Natural killer cell (primary cell): ENCODE data around the gene AREG. TPM values are rescaled to one million over a fixed set of nuclear protein-coding genes. Genes with fewer than 3 reads are reported as not detected.

Source experiments
- ATAC-seq, 3 donors: fragments of 150-1000 bp in 2 of 3; fragments of 200-7000 bp in 1 of 3; cut with Tn5 transposase; 1 replicate in 1 of 3; 2 replicates in 2 of 3; pipeline ENCODE4 v1.10.0; 2021; ENCODE audit warnings: mild to moderate bottlenecking in 2 of 3, moderate library complexity in 2 of 3
- DNase-seq, 2 donors: peaks; one replicate each; pipeline versions ENCODE4 v3.0.0 to v3.0.0-alpha.2; 2013 to 2021; ENCODE audit warnings: mixed read lengths in 1 of 2
- H3K27ac ChIP-seq: one replicate; pipeline ENCODE4 v1.5.1; 2013; ENCODE audit warnings: mild to moderate bottlenecking, low read length
- H3K27me3 ChIP-seq: one replicate; pipeline ENCODE4 v1.6.1; 2013; ENCODE audit warnings: low read length; ENCODE audit not compliant: control insufficient read depth, insufficient read depth
- H3K36me3 ChIP-seq: one replicate; pipeline ENCODE4 v1.6.1; 2013; ENCODE audit warnings: low read length; ENCODE audit not compliant: control insufficient read depth, insufficient read depth
- H3K4me1 ChIP-seq: one replicate; pipeline ENCODE4 v1.6.1; 2013; ENCODE audit warnings: low read length; ENCODE audit not compliant: control insufficient read depth, insufficient read depth
- H3K4me3 ChIP-seq: one replicate; pipeline ENCODE4 v1.5.1; 2013; ENCODE audit warnings: low read length
- H3K9me3 ChIP-seq: one replicate; pipeline ENCODE4 v1.6.1; 2013; ENCODE audit warnings: low read length; ENCODE audit not compliant: control insufficient read depth, insufficient read depth
- H3K27ac Mint-ChIP-seq, 2 donors: one replicate each; pipeline ENCODE4 v1.8.0; 2022; ENCODE audit warnings: mild to moderate bottlenecking in 2 of 2, mixed read lengths in 2 of 2, moderate library complexity in 1 of 2
- H3K27me3 Mint-ChIP-seq, 2 donors: one replicate each; pipeline ENCODE4 v1.8.0; 2022; ENCODE audit warnings: low read depth in 2 of 2, mixed read lengths in 2 of 2
- H3K36me3 Mint-ChIP-seq: one replicate; pipeline ENCODE4 v1.8.0; 2022; ENCODE audit warnings: mixed read lengths
- H3K4me1 Mint-ChIP-seq, 2 donors: one replicate each; pipeline ENCODE4 v1.8.0; 2022; ENCODE audit warnings: mixed read lengths in 2 of 2
- H3K4me3 Mint-ChIP-seq: one replicate; pipeline ENCODE4 v1.8.0; 2022; ENCODE audit warnings: mild to moderate bottlenecking, moderate library complexity, mixed read lengths
- H3K9me3 Mint-ChIP-seq, 2 donors: one replicate each; pipeline ENCODE4 v1.8.0; 2022; ENCODE audit warnings: mixed read lengths in 2 of 2
- WGBS: methylation state at CpG from one replicate; pipeline ENCODE4 v1.1.7; 2013; ENCODE audit warnings: missing lambda C conversion rate; ENCODE audit not compliant: insufficient coverage; 5-methylcytosine and 5-hydroxymethylcytosine counted together
- intact Hi-C: fragments of 100-400 bp; cut with micrococcal nuclease; formaldehyde crosslinking; loops from one replicate; pipeline ENCODE4 v1.14.2; 2022
- total RNA-seq, 4 donors: library from RNA; stranded (reverse); fragments of 120-200 nt in 1 of 4; gene quantifications; one replicate each; pipeline versions ENCODE4 v1.2.3 to v1.2.4, GENCODE V29; 2013 to 2022
- TF ChIP-seq, protein P1 (sequence below): fragments of 200-600 bp; IDR thresholded peaks from one replicate; pipeline ENCODE4 v1.8.0; 2022; ENCODE audit warnings: antibody characterized with exemption

Gene AREG
- total RNA-seq, 3 donors from 2014 or later (not counting 1 experiment from before 2014, with no cell fraction given) = 11.3 to 47.2 (median 38.2) TPM

DNA sequence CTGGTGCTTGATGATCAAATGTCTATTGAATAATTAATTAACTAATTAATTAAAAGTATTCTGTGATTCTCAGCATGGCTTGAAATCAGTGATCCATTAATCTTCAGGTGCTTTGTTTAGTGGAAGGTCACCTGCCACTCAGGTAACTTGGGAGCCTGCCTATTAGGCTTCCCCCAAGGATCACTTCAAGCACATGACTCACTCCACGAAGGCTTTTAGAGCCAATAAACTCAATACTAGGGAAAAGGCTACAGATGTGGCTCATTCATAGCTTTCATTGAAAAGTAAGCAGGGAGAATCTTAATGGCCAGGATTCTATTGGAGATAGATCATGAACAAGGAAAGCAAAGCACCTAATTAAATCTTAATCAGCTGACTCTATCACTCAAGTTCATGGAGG lies 21.3 kb downstream of the AREG start:
- H3K27me3 ChIP-seq = no peaks in the 10 kb centered on the region
- no peak overlapping the region for H3K27ac ChIP-seq
- Mint-ChIP-seq H3K9me3 (peaks cover 0 to 2% of the 10 kb centered on the region in 2 donors), H3K4me1 (no peaks in the 10 kb centered on the region), H3K27ac (no peak overlapping the region), H3K36me3 (no peaks in the 10 kb centered on the region), H3K27me3 (peaks cover 2 to 8% of the 10 kb centered on the region in 2 donors), H3K4me3 (no peak overlapping the region)
- DNase-seq (no peak), ATAC-seq (no peak)
- TF ChIP-seq, protein P1, sequence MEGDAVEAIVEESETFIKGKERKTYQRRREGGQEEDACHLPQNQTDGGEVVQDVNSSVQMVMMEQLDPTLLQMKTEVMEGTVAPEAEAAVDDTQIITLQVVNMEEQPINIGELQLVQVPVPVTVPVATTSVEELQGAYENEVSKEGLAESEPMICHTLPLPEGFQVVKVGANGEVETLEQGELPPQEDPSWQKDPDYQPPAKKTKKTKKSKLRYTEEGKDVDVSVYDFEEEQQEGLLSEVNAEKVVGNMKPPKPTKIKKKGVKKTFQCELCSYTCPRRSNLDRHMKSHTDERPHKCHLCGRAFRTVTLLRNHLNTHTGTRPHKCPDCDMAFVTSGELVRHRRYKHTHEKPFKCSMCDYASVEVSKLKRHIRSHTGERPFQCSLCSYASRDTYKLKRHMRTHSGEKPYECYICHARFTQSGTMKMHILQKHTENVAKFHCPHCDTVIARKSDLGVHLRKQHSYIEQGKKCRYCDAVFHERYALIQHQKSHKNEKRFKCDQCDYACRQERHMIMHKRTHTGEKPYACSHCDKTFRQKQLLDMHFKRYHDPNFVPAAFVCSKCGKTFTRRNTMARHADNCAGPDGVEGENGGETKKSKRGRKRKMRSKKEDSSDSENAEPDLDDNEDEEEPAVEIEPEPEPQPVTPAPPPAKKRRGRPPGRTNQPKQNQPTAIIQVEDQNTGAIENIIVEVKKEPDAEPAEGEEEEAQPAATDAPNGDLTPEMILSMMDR = no peak
- no peaks in the 10 kb centered on the region for H3K4me1 ChIP-seq
- H3K4me3 ChIP-seq = no peak overlapping the region
- intact Hi-C loops = no loop called here
- H3K9me3 ChIP-seq = no peaks in the 10 kb centered on the region
- 100% methylated on average over 1 of the region's 1 CpG for WGBS
- H3K36me3 ChIP-seq = no peaks in the 10 kb centered on the region

DNA sequence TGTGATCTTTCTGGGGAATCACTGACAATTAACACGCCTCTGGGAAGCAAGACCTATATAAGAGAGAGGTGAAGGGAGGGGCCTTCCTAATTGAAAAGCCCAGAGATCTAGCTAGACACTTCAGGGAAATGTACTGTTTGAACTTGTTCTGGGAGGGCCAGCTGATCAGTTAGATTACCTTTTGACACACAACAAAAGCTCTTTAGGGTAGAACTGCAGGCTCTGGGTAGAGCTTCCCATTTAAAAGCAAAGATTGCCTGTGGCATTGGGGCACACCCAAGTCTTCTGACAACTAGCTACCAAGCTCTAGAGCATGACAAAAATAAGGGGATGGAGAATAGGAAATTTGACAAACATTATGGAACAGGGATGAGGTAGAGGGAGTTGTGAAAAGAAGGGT lies 26.3 kb downstream of the AREG start:
- 93% methylated on average over 1 of the region's 1 CpG for WGBS
- H3K4me3 Mint-ChIP-seq = no peak overlapping the region
- intact Hi-C loops = no loop called here
- TF ChIP-seq, protein P1 = no peak
- Histone ChIP-seq H3K4me3 (no peak overlapping the region), H3K9me3 (no peaks in the 10 kb centered on the region), H3K27ac (no peak overlapping the region), H3K36me3 (no peaks in the 10 kb centered on the region), H3K4me1 (no peaks in the 10 kb centered on the region), H3K27me3 (no peaks in the 10 kb centered on the region)
- no peaks in the 10 kb centered on the region for H3K9me3 Mint-ChIP-seq
- H3K4me1 Mint-ChIP-seq = no peaks in the 10 kb centered on the region
- no peak for ATAC-seq
- no peak overlapping the region for H3K27ac Mint-ChIP-seq
- DNase-seq = no peak
- H3K27me3 Mint-ChIP-seq = peaks cover 14 to 33% of the 10 kb centered on the region in 2 donors
- no peaks in the 10 kb centered on the region for H3K36me3 Mint-ChIP-seq

DNA sequence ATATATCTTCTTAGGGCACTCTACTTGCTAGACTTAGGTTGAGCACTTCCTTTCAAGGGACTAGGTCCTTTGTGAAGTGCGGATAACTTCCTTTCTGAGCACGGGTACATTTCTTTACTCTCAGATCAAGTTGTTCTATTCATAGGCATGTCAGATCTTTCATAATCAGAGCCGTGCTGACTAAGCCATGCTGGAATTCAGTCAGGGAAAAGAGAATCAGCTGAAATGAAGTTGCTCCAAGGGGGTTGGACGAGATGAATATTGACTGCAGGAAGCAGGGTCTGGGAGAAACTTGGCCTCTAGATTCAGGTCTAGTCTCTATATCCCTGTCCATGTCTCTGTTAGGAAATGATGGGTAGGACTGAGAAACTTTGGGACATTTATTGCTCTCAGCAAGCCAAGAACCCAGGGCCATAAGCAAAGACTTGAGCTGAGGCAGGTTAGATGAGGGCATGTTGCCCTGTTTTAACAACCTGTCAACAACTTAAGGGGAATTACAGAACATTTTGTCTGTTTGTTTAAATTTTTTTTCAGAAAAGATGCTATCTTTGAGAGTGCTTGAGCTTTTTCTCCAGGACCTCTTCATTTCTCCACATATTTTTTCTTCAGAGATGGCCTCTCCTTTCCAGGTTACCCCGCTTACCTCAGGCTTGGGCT lies 28.3 kb downstream of the AREG start:
- no peaks in the 10 kb centered on the region for H3K4me1 Mint-ChIP-seq
- H3K36me3 Mint-ChIP-seq = no peaks in the 10 kb centered on the region
- intact Hi-C loops = no loop called here
- Histone ChIP-seq H3K4me1 (no peaks in the 10 kb centered on the region), H3K4me3 (no peak overlapping the region), H3K27me3 (no peaks in the 10 kb centered on the region), H3K9me3 (no peaks in the 10 kb centered on the region), H3K36me3 (no peaks in the 10 kb centered on the region), H3K27ac (no peak overlapping the region)
- no peak for DNase-seq
- peaks cover 12 to 33% of the 10 kb centered on the region in 2 donors for H3K27me3 Mint-ChIP-seq
- no peak for ATAC-seq
- no peaks in the 10 kb centered on the region for H3K9me3 Mint-ChIP-seq
- no peak overlapping the region for H3K27ac Mint-ChIP-seq
- TF ChIP-seq, protein P1 = no peak
- WGBS = 77% methylated on average over 5 of the region's 5 CpGs
- no peak overlapping the region for H3K4me3 Mint-ChIP-seq
